Fibroblast of lung (primary cell): Measurements from ENCODE around the gene CFAP61. TPM values are rescaled to one million over a fixed set of nuclear protein-coding genes. Genes with fewer than 3 reads are reported as not detected.

ENCODE experiments used
- DNase-seq, 2 donors: peaks; one replicate each; pipeline versions ENCODE4 v3.0.0 to v3.0.0-alpha.2; 2010; ENCODE audit warnings: low read depth in 2 of 2
- H2AFZ ChIP-seq: 2 replicates; pipeline ENCODE4 v1.5.1; 2012; ENCODE audit warnings: low read length, control low read depth, inconsistent platforms
- H3K27ac ChIP-seq: 2 replicates; pipeline ENCODE4 v1.5.1; 2011; ENCODE audit warnings: low read length, control low read depth; ENCODE audit not compliant: insufficient read depth
- H3K27me3 ChIP-seq: 2 replicates; pipeline ENCODE4 v1.5.1; 2011; ENCODE audit warnings: mild to moderate bottlenecking, low read length; ENCODE audit not compliant: control insufficient read depth, insufficient read depth
- H3K36me3 ChIP-seq: 2 replicates; pipeline ENCODE4 v1.5.1; 2011; ENCODE audit warnings: low read length; ENCODE audit not compliant: control insufficient read depth, insufficient read depth
- H3K4me1 ChIP-seq: 2 replicates; pipeline ENCODE4 v1.5.1; 2011; ENCODE audit warnings: low read length; ENCODE audit not compliant: control insufficient read depth, insufficient read depth; ENCODE audit errors: extremely low read depth
- H3K4me2 ChIP-seq: 2 replicates; pipeline ENCODE4 v1.5.1; 2011; ENCODE audit warnings: low read length, control low read depth; ENCODE audit not compliant: insufficient read depth; ENCODE audit errors: extremely low read depth
- H3K4me3 ChIP-seq, 4 experiments: fragments of 200-600 bp in 1 of 4; sonication (generic) in 1 of 4; replicated peaks in 1 of 4; 2 replicates each; pipeline ENCODE4 v1.5.1; 2011 to 2016; ENCODE audit warnings: low read length in 4 of 4, low read depth in 3 of 4, mild to moderate bottlenecking in 3 of 4, control low read depth in 2 of 4, inconsistent platforms in 1 of 4, mixed read lengths in 1 of 4; ENCODE audit not compliant: insufficient read depth in 1 of 4; ENCODE audit errors: control extremely low read depth in 1 of 4
- H3K79me2 ChIP-seq: 2 replicates; pipeline ENCODE4 v1.5.1; 2012; ENCODE audit warnings: mild to moderate bottlenecking, low read length, inconsistent platforms; ENCODE audit not compliant: control insufficient read depth, insufficient read depth
- H3K9ac ChIP-seq: 2 replicates; pipeline ENCODE4 v1.5.1; 2011; ENCODE audit warnings: mild to moderate bottlenecking, low read length, control low read depth; ENCODE audit not compliant: insufficient read depth
- H3K9me3 ChIP-seq: 2 replicates; pipeline ENCODE4 v1.5.1; 2012; ENCODE audit warnings: low read depth, low read length; ENCODE audit not compliant: control insufficient read depth, insufficient read depth
- H4K20me1 ChIP-seq: 2 replicates; pipeline ENCODE4 v1.5.1; 2011; ENCODE audit warnings: low read length; ENCODE audit not compliant: control insufficient read depth, insufficient read depth; ENCODE audit errors: extremely low read depth
- CTCF ChIP-seq, 2 donors: IDR thresholded peaks in 1 of 2; conservative IDR thresholded peaks in 1 of 2; 1 replicate in 1 of 2; 2 replicates in 1 of 2; pipeline ENCODE4 v1.5.1; 2011 to 2012; ENCODE audit warnings: low read length in 2 of 2, control low read depth in 1 of 2, inconsistent platforms in 1 of 2, low read depth in 1 of 2, mild to moderate bottlenecking in 1 of 2
- EZH2 ChIP-seq: IDR thresholded peaks from 2 replicates; pipeline ENCODE4 v1.5.1; 2012; ENCODE audit warnings: low read length, control low read depth, mild to moderate bottlenecking; ENCODE audit errors: missing control alignments
- polyA plus RNA-seq, 2 donors: library from polyadenylated mRNA; depleted of rRNA in 1 of 2; stranded (reverse) in 1 of 2; unstranded in 1 of 2; fragments of >200 nt; gene quantifications; 2 replicates each; pipeline ENCODE4 v1.2.1, GENCODE V29; 2011 to 2012; ENCODE audit warnings: missing spikeins in 1 of 2
- total RNA-seq: library from RNA; depleted of rRNA; stranded (reverse); fragments of >200 nt; gene quantifications from 2 replicates; pipeline ENCODE4 v1.2.1, GENCODE V29; 2014

The CFAP61 gene
- total and polyA plus RNA-seq, 2 donors (not counting 1 experiment from before 2014, with no cell fraction given) = not detected

DNA sequence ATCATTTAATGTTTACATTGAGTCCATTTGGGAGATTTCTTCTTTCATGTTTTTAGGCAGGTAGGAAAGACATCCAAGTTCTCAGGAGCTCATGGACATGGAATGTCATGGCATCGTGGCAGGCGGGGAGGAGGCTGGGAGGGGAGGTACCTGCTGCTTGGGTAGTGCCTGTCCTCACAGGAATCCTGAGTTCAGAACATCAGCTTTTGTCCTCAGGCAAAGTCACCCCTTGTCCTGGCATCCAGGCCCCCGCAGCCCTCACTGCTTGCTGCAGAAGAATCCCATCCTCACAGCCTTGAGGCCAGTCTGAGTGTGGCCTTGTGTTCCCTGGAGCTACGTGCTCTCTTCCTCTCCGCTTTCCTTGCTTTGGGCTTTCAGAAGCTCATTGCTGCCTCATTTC, 157.4 kb downstream of the CFAP61 start:
- Histone ChIP-seq H3K4me1 (no peaks in the 10 kb centered on the region), H3K4me3 (no peak overlapping the region), H3K9me3 (no peaks in the 10 kb centered on the region), H3K79me2 (no peaks in the 10 kb centered on the region), H2AFZ (no peak overlapping the region), H3K27ac (no peak overlapping the region), H3K9ac (no peak overlapping the region), H3K4me2 (no peak overlapping the region), H3K36me3 (no peaks in the 10 kb centered on the region), H4K20me1 (no peaks in the 10 kb centered on the region), H3K27me3 (peaks cover 2% of the 10 kb centered on the region)
- no peak for TF ChIP-seq EZH2
- DNase-seq = no peak

DNA sequence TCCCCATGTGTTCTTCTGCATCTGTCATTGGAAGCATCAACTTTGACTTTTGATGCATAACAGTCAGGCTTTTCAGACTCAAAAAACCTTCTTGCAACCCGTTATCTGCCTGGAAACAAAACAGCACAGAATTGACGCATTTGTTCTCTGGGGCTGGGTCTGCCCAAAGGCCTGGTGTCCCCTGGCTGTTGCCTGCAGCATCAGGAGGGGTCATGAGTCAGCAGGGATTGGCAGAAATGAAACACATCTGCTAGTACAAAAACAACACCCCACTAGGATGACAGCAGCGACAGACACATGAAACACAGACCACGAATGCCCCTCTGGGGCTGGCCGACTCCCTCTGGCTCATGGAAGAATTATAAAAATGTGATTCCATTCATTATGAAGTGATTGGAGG, 158.0 kb downstream of the CFAP61 start:
- Histone ChIP-seq H3K36me3 (no peaks in the 10 kb centered on the region), H3K27me3 (peaks cover 2% of the 10 kb centered on the region), H3K4me1 (no peaks in the 10 kb centered on the region), H3K9ac (no peak overlapping the region), H4K20me1 (no peaks in the 10 kb centered on the region), H3K4me2 (no peak overlapping the region), H3K9me3 (no peaks in the 10 kb centered on the region), H3K4me3 (no peak overlapping the region), H2AFZ (no peak overlapping the region), H3K79me2 (no peaks in the 10 kb centered on the region), H3K27ac (no peak overlapping the region)
- DNase-seq = no peak
- no peak for TF ChIP-seq EZH2

- no peak for DNase-seq
- Histone ChIP-seq H3K79me2 (no peaks in the 10 kb centered on the region), H4K20me1 (no peaks in the 10 kb centered on the region), H3K4me2 (no peak overlapping the region), H2AFZ (no peak overlapping the region), H3K27ac (no peak overlapping the region), H3K27me3 (peaks cover 2% of the 10 kb centered on the region), H3K9ac (no peak overlapping the region), H3K4me1 (no peaks in the 10 kb centered on the region), H3K9me3 (no peaks in the 10 kb centered on the region), H3K36me3 (no peaks in the 10 kb centered on the region), H3K4me3 (no peak overlapping the region)
- TF ChIP-seq EZH2 = no peak
- no peak for TF ChIP-seq CTCF (conservative IDR thresholded peaks at IDR 0.05 in 1 of 2, IDR thresholded peaks at IDR 0.05 in 1 of 2; ENCODE audit: low read depth in 1 of 2, low read length in 2 of 2)
Measured at GRCh38 chr20:20210943-20211273, 158.6 kb downstream of the CFAP61 start.

- no peak for DNase-seq
Measured at GRCh38 chr20:20211274-20211987, 159.1 kb downstream of the CFAP61 start.

More at GRCh38 chr20:20211274-20211987, 159.1 kb downstream of the CFAP61 start:
- Histone ChIP-seq H3K9me3 (no peaks in the 10 kb centered on the region), H3K79me2 (no peaks in the 10 kb centered on the region), H3K9ac (no peak overlapping the region), H3K4me2 (no peak overlapping the region), H3K27me3 (peaks cover 2% of the 10 kb centered on the region), H4K20me1 (no peaks in the 10 kb centered on the region), H3K4me3 (no peak overlapping the region), H2AFZ (no peak overlapping the region), H3K36me3 (no peaks in the 10 kb centered on the region), H3K4me1 (no peaks in the 10 kb centered on the region), H3K27ac (no peak overlapping the region)
- TF ChIP-seq CTCF (conservative IDR thresholded peaks at IDR 0.05 in 1 of 2, IDR thresholded peaks at IDR 0.05 in 1 of 2; ENCODE audit: low read depth in 1 of 2, low read length in 2 of 2) (no peak), EZH2 (no peak)
